Ovary (tissue), 3 donors: ENCODE results near the gene HLA-DQA1.

Source experiments
- EP300 ChIP-seq: sonication (generic); formaldehyde crosslinking; IDR thresholded peaks from one replicate; pipeline ENCODE4 v1.6.1; 2017; ENCODE audit warnings: antibody characterized with exemption
- POLR2A ChIP-seq: fragments of 450-650 bp; IDR thresholded peaks from one replicate; pipeline ENCODE4 v1.6.1; 2017; ENCODE audit warnings: antibody characterized with exemption, mild to moderate bottlenecking, moderate library complexity
- TF ChIP-seq, protein P1 (sequence below), 3 donors: fragments of 450-650 bp in 2 of 3; fragments of 200-600 bp in 1 of 3; IDR thresholded peaks; one replicate each; pipeline versions ENCODE4 v1.5.1 to v1.8.0; 2016 to 2022; ENCODE audit warnings: antibody characterized with exemption in 3 of 3, mild to moderate bottlenecking in 1 of 3
- donor health status: DM: no; HTN: no; CAD: no.

- no peak for TF ChIP-seq POLR2A
- TF ChIP-seq, protein P1, sequence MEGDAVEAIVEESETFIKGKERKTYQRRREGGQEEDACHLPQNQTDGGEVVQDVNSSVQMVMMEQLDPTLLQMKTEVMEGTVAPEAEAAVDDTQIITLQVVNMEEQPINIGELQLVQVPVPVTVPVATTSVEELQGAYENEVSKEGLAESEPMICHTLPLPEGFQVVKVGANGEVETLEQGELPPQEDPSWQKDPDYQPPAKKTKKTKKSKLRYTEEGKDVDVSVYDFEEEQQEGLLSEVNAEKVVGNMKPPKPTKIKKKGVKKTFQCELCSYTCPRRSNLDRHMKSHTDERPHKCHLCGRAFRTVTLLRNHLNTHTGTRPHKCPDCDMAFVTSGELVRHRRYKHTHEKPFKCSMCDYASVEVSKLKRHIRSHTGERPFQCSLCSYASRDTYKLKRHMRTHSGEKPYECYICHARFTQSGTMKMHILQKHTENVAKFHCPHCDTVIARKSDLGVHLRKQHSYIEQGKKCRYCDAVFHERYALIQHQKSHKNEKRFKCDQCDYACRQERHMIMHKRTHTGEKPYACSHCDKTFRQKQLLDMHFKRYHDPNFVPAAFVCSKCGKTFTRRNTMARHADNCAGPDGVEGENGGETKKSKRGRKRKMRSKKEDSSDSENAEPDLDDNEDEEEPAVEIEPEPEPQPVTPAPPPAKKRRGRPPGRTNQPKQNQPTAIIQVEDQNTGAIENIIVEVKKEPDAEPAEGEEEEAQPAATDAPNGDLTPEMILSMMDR (IDR thresholded peaks at IDR 0.05), result no peak
- no peak for TF ChIP-seq EP300
Measured at GRCh38 chr6:32692019-32692418, 54.8 kb downstream of the HLA-DQA1 start.
